CD4-positive, alpha-beta T cell treated with Interleukin-17A for 1 hour (primary cell): ENCODE results near the gene DHFR2.
"Not testable (repeated sequence)": the region's sequence is repeated elsewhere in the genome, so short reads cannot be mapped to it uniquely, and the experiment has no call there.

ENCODE experiments used
- DNase-seq: peaks from one replicate; pipeline ENCODE4 v3.0.0-alpha.2; 2020

Gene DHFR2

GRCh38 chr3:94062513-94063404 lies at the start of gene DHFR2, which contains the start of gene NSUN3:
TSS of gene DHFR2 (minus strand) at chr3:94062916. CDS start at chr3:94061511, 1,405 bp downstream.
TSS of gene NSUN3 (plus strand) at chr3:94063061. CDS start at chr3:94063127, 66 bp downstream.
- DNase-seq: peak; percentile 94

DNA sequence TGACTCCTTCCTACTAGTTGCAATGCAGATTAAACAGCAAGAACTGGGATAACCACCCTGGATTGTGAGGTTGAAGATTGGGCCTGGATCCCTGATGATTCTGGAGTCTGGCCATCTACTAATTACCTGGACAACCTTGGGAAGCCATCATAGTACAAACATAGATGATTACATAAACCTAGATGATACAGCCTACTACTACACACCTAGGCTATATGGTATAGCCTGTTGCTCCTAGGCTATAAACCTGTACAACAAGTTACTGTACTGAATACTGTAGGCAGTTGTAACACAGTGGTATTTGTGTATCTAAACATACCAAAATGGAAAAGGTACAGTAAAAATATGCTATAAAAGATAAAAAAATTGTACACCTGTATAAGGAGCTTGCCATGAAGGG lies 48.1 kb upstream of the DHFR2 start:
- DNase-seq: no peak

DNA sequence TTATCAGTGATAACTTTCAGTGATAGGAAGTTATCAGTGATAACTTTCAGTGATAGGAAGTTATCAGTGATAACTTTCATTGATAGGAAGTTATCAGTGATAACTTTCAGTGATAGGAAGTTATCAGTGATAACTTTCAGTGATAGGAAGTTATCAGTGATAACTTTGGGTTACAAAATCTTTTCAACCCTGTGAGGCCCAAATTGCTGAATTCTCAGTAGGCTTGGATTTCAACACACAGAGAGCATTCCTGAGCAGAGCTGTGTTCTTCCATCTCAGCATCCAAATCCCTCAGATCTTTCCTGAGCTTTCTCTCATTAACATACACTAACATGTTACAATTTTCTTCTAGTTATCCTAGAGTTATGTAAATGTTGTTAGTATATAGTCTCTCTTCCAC lies 47.5 kb upstream of the DHFR2 start:
- DNase-seq: not testable (repeated sequence)

- DNase-seq: no peak
These were observed 43.6 kb upstream of the DHFR2 start for GRCh38 chr3:94106268-94106667.

DNA sequence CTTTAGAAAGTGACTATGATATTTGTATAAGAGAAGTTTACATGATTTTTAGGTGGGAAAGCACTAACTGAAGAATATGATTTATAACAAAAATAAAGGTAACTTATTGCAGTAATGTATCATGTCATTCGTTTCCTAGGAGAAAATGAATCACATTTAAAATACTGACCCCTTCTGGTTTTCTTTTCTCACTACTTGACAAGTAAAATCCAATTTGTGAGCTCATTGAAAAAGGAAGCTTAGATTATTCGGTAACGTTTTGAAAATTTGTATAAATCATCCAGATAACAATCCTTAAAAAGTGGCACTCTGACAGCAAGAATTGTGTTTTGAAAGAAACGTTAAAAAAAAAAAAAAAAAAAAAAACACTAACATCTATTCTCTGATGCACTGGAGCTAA lies 39.1 kb upstream of the DHFR2 start:
- no peak for DNase-seq

- DNase-seq: no peak
These were observed 36.6 kb upstream of the DHFR2 start for GRCh38 chr3:94099311-94099710.

- DNase-seq: no peak
These were observed 35.7 kb upstream of the DHFR2 start for GRCh38 chr3:94098452-94098851.

DNA sequence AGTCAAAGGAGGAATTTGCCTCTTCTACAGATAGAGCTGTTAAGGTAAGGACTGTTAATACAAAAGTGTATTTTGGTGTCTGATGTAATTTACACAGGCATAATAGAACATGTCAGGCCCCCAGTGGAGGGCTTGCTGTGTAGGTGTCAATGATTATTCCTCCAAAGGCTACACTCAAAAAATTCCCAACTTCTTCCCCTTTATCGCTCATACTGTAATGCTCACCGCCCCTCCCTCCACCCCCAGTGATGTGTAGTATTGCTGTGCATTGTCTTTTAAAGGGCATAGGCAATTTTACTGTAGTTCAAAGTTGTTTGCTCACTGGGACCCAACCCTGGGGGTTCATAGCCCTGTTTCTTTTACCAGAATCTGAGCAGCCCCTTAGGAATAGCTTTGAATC lies 32.4 kb upstream of the DHFR2 start:
- no peak for DNase-seq

- DNase-seq: no peak
These were observed 30.4 kb upstream of the DHFR2 start for GRCh38 chr3:94093151-94093550.

DNA sequence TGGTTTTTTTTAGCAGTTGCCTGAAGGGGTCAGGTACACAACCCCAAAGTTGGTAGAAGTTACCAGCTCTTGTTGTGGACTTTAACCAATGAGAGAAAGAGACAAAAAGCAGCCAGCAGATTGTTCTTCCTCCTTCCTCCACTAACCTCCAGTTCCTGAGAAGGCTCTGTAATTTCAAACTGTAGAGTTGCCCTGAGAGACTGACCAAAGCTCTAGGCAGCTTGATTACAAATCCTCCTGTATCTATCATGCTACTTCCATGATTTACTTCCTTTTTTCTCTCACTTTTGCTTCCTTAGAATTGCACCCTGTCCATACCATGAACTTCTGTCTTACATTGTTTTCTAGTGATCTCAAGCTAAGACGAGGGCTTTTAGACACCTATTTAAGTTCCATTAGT lies 29.4 kb upstream of the DHFR2 start:
- no peak for DNase-seq

- DNase-seq: no peak
These were observed 26.4 kb upstream of the DHFR2 start for GRCh38 chr3:94089126-94089525.

DNA sequence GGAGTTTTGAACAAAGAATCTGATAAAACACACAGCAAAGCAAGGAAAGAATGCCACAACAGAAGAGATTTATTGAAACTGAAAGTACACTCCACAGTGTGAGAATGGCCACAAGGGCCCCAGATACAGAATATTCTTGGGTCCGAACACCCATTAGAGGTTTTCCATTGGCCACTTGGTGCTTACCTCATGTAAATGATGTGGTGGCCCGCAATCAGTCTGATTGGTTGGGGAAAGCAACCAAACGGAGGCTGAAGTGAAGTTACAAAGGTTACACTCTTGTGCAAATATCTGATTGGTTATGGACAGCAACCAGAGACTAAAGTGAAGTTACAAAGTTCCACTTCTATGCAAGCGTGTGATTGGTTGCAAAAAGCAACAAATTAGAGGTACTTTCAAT lies 20.5 kb upstream of the DHFR2 start:
- DNase-seq: no peak

GRCh38 chr3:94082391-94082937 lies 19.7 kb upstream of the DHFR2 start:
- DNase-seq: no peak

- DNase-seq: no peak
These were observed 19.2 kb upstream of the DHFR2 start for GRCh38 chr3:94081884-94082283.

DNA sequence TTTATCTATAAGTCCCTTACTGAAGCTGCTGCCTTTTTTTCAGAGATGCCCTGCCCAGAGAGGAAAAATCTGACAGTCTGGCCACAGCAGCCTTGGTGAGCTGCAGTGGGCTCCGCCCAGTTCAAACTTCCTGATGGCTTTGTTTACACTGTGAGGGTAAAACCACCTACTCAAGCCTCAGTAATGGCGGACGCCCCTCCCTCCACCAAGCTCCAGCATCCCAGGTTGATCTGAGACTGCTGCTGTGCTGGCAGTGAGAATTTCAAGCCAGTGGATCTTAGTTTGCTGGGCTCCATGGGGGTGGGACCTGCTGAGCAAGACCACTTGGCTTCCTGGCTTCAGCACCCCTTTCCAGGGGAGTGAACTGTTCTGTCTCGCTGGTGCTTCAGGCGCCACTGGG lies 17.8 kb upstream of the DHFR2 start:
- DNase-seq: peak; percentile 19

DNA sequence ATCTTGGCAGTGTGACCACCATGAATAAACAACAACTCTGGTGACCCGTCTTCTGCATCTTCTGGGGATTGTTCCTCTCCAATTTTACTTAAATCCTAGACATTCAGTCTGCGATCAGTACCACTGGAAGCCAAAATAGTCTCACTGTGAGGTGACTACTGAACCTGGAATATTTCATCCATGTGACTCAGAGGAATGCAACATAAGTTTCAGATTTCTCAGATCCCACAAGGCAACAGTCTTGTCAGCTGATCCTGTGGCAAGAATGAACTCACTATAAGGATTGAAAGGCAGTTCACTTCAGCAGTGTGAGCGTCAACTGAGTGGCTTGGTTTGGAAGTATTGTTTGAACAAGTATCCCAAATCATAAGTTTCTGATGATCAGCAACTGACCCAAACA lies 13.3 kb upstream of the DHFR2 start:
- no peak for DNase-seq

DNA sequence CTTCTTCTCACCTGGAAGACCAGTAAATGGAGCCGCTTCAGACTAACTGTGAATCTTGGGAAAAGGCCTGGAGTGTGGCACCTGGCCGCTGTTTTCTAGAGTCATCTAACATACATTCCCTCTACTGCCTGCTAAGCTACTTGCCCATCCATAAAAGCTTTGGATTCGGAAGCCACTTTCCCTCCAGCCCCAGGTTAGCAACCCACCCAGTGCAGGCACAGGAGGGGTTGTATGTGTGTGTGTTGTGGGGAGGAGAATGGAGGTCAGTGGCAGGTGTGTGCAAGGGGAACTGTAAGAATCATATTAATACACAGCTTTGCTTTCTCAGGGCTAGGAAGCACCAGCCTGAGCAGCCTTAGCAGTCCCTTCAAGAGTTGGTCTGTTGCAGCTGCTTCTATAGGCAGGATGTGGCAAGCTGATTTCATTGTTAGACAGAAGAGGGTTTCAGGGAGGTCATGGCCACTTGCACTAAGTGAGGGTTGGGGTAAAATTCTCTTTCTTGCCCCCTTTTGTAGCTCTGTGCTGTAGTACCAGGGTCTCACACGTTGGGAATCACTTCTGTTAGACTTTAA lies 9.1 kb upstream of the DHFR2 start:
- DNase-seq: no peak

DNA sequence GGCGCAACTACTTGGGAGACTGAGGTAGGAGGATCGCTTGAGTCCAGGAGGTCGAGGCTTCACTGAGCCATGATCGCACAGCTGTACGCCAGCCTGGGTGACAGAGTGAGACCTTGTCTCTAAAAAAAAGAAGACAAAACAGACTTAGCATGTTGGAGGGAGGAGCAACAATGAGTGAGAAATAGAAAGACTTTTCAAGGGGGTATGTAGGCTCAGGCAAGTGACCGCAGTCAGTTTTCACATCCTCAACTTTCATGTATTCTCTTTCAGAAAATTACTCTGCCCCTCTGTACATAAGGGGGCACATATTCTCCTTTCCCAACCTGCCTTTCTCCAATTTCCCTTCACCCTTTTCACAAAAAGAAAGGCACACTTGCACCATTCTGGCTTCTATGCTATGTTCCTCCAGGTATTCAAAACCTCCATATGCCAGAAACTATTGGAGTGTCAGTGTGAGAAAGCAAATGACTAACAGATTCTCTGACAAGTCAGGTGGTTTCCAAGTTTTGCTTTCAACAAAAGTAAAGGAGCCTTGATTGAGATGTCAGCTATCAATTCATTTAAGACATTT lies 7.7 kb upstream of the DHFR2 start:
- no peak for DNase-seq

DNA sequence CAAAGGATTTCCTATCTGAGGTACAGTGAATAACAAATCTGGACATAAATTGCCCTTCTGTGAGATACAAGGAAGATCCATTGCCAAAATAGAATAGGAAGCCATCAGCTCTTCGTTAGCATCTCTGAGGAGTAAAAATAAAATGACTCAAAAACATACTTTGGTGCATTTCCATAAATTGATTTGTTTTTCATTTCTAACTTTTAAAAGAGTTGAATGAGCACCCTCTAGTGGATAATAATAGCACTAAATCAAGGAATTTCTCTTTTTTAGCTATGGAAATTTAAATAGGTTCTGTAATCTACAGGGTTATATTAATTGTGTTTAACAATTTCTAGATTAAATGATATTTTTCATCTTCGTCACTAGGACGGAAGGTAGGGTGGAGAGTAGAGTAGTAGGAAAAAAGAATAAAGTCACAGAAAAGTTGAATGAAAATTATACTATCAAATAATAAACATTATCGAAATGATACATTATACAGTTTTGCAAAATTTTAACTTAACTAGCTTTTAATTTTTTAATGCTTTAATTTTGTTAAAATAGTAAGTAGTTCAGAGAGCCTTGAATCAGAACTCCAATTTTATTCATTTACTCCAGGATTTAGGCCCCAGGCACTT lies 6.6 kb upstream of the DHFR2 start:
- peak; percentile 38 for DNase-seq

- DNase-seq: no peak
These were observed 4.1 kb upstream of the DHFR2 start for GRCh38 chr3:94066506-94067500.

DNA sequence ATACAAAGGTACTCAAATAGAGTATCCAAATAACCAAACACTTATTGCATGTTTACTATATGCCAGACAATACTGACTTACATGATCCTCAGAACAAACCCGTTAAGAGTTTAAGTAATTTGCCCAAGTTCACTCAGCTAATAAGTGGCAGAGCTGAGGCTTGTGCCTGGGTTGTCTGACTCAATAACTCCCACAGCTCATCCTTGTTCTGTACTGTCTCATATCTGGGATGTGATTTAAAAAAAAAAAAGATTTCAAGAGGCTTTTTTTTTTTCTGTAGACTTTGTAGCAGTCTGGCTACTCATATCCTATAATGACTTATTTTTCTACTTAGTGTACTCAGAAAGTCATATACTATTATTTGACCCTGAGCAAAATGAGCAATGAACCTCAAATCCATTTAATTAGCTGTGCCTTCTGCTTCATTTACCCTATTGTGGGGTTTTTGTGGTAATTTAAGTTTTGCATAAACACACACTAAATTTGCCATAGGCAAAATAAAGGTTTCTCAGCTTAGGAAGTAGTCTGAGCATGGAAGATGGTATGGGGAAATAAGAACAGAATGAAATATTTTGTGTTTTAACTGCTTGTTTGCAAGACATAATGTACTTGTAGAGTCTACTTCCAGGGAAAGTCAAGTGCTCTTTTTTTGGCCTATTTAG lies 3.2 kb upstream of the DHFR2 start:
- no peak for DNase-seq

GRCh38 chr3:94065122-94065521 lies 2.4 kb upstream of the DHFR2 start:
- no peak for DNase-seq
